PC-9 (cell line): ENCODE measurements around the gene ZCCHC7. TPM values are rescaled to one million over a fixed set of nuclear protein-coding genes. Genes with fewer than 3 reads are reported as not detected.

ENCODE experiments used
- BruUV-seq: library from RNA; stranded (reverse); fragments of 400-500 nt; replicated peaks from 2 replicates; lab custom pipeline; 2021; lab: Mats Ljungman, UMichigan
- CTCF ChIA-PET: fragments of 300-600 bp; sonication (Branson Sonifier 250); formaldehyde crosslinking; loops from one replicate; lab custom pipeline; 2022; ENCODE audit warnings: antibody characterized with exemption; lab: Charles Lee
- POLR2A ChIA-PET: fragments of 300-600 bp; sonication (Branson Sonifier 250); formaldehyde crosslinking; loops from one replicate; lab custom pipeline; 2022; ENCODE audit warnings: antibody characterized with exemption; ENCODE audit not compliant: unreplicated experiment; lab: Charles Lee
- DNase-seq, 2 experiments: peaks; one replicate each; pipeline versions ENCODE4 v3.0.0 to v3.0.0-alpha.2; 2015 to 2022; ENCODE audit warnings: mixed read lengths in 1 of 2
- H2AFZ ChIP-seq: fragments of 200-600 bp; sonication (generic); 2 replicates; pipeline ENCODE4 v1.8.1; 2017; ENCODE audit warnings: antibody characterized with exemption
- H3F3A ChIP-seq: fragments of 200-600 bp; sonication (generic); 2 replicates; pipeline ENCODE4 v1.8.1; 2017; ENCODE audit warnings: antibody characterized with exemption, mild to moderate bottlenecking, low read depth; ENCODE audit not compliant: insufficient read depth
- H3K27ac ChIP-seq: fragments of 200-600 bp; sonication (generic); 2 replicates; pipeline ENCODE4 v1.6.1; 2016; ENCODE audit warnings: mixed run types
- H3K27me3 ChIP-seq: fragments of 200-600 bp; sonication (generic); 2 replicates; pipeline ENCODE4 v1.6.1; 2016; ENCODE audit warnings: low read depth, mixed run types; ENCODE audit not compliant: insufficient read depth
- H3K36me3 ChIP-seq: fragments of 200-600 bp; sonication (generic); 2 replicates; pipeline ENCODE4 v1.6.1; 2016; ENCODE audit warnings: low read depth, mixed run types
- H3K4me1 ChIP-seq: fragments of 200-600 bp; sonication (generic); replicated peaks from 2 replicates; pipeline ENCODE4 v1.6.1; 2016; ENCODE audit warnings: mixed run types; ENCODE audit not compliant: insufficient read depth
- H3K4me2 ChIP-seq: fragments of 200-600 bp; sonication (generic); 2 replicates; pipeline ENCODE4 v1.6.1; 2017; ENCODE audit warnings: mixed run types
- H3K4me3 ChIP-seq: fragments of 200-600 bp; sonication (generic); 2 replicates; pipeline ENCODE4 v1.6.1; 2016; ENCODE audit warnings: mixed run types
- H3K79me2 ChIP-seq: fragments of 200-600 bp; sonication (generic); 2 replicates; pipeline ENCODE4 v1.6.1; 2017; ENCODE audit warnings: low read depth, mixed run types
- H3K9me2 ChIP-seq: fragments of 200-600 bp; sonication (generic); 2 replicates; pipeline ENCODE4 v1.8.1; 2017; ENCODE audit warnings: mild to moderate bottlenecking; ENCODE audit not compliant: insufficient read depth
- H3K9me3 ChIP-seq: fragments of 200-600 bp; sonication (generic); 2 replicates; pipeline ENCODE4 v1.8.1; 2016; ENCODE audit warnings: low read depth; ENCODE audit not compliant: insufficient read depth
- H4K20me1 ChIP-seq: fragments of 200-600 bp; sonication (generic); 2 replicates; pipeline ENCODE4 v1.8.1; 2017; ENCODE audit not compliant: insufficient read depth
- CTCF ChIP-seq: fragments of 200-600 bp; sonication (generic); conservative IDR thresholded peaks from 2 replicates; pipeline ENCODE4 v1.6.1; 2017; ENCODE audit warnings: mixed run types, antibody characterized with exemption, mild to moderate bottlenecking, moderate library complexity
- EZH2 ChIP-seq: fragments of 200-600 bp; sonication (generic); IDR thresholded peaks from 2 replicates; pipeline ENCODE4 v1.8.0; 2017; ENCODE audit warnings: antibody characterized with exemption, low read depth
- intact Hi-C: fragments of 100-400 bp; cut with micrococcal nuclease; formaldehyde crosslinking; loops from one replicate; pipeline ENCODE4 v1.10.0; 2022; ENCODE audit not compliant: unreplicated experiment
- total RNA-seq: library from RNA; stranded (reverse); gene quantifications from 2 replicates; pipeline ENCODE4 v1.2.3, GENCODE V29; 2021

Gene ZCCHC7
- total RNA-seq, 1 experiment from 2014 or later, result 15.9 TPM

DNA sequence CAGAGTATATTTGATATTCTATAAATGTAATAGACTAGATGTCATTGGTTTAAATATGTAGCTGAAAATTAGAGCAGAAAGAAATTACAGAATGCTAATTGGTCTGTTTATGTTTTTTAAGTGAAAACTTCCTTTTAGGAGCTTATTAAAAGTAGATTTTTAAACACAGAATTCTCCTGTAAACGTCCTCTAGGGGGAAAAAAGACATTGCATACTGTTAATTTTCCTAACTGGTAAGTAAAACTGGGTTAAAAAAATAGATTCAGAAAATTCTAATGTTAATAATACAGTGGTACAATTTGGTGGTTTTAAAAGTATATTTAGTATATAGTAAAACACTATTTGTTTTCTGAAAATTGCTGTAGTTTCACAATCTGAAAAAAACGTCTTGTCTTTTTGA lies 59.8 kb downstream of the ZCCHC7 start:
- H3K4me3 ChIP-seq, result no peak overlapping the region
- no peak overlapping the region for H2AFZ ChIP-seq
- no peak for DNase-seq
- no peaks in the 10 kb centered on the region for H3K4me1 ChIP-seq
- H3K36me3 ChIP-seq, result no peaks in the 10 kb centered on the region
- no peaks in the 10 kb centered on the region for H4K20me1 ChIP-seq
- TF ChIP-seq EZH2, result no peak
- no peak for TF ChIP-seq CTCF
- POLR2A ChIA-PET, result no interaction called here
- no peaks in the 10 kb centered on the region for H3K9me2 ChIP-seq
- H3K79me2 ChIP-seq, result no peaks in the 10 kb centered on the region
- no TSS peak for BruUV-seq
- intact Hi-C loops, result no loop called here
- CTCF ChIA-PET, result no interaction called here
- H3K9me3 ChIP-seq, result no peaks in the 10 kb centered on the region
- no peak overlapping the region for H3K27ac ChIP-seq
- no peaks in the 10 kb centered on the region for H3K27me3 ChIP-seq
- no peak overlapping the region for H3K4me2 ChIP-seq
- no peaks in the 10 kb centered on the region for H3F3A ChIP-seq

- Histone ChIP-seq H3K4me3 (no peak overlapping the region), H3K36me3 (no peaks in the 10 kb centered on the region), H3K9me2 (no peaks in the 10 kb centered on the region), H3K9me3 (no peaks in the 10 kb centered on the region), H3K27ac (no peak overlapping the region), H3F3A (no peaks in the 10 kb centered on the region), H2AFZ (no peak overlapping the region), H3K27me3 (no peaks in the 10 kb centered on the region), H4K20me1 (no peaks in the 10 kb centered on the region), H3K4me2 (no peak overlapping the region), H3K4me1 (no peaks in the 10 kb centered on the region), H3K79me2 (no peaks in the 10 kb centered on the region)
- ChIA-PET POLR2A (no interaction called here), CTCF (no interaction called here)
- no peak for TF ChIP-seq CTCF
- no peak for TF ChIP-seq EZH2
- no TSS peak for BruUV-seq
- intact Hi-C loops, result no loop called here
- DNase-seq, result no peak
Observed at GRCh38 chr9:37182718-37183117, 62.3 kb downstream of the ZCCHC7 start.

DNA sequence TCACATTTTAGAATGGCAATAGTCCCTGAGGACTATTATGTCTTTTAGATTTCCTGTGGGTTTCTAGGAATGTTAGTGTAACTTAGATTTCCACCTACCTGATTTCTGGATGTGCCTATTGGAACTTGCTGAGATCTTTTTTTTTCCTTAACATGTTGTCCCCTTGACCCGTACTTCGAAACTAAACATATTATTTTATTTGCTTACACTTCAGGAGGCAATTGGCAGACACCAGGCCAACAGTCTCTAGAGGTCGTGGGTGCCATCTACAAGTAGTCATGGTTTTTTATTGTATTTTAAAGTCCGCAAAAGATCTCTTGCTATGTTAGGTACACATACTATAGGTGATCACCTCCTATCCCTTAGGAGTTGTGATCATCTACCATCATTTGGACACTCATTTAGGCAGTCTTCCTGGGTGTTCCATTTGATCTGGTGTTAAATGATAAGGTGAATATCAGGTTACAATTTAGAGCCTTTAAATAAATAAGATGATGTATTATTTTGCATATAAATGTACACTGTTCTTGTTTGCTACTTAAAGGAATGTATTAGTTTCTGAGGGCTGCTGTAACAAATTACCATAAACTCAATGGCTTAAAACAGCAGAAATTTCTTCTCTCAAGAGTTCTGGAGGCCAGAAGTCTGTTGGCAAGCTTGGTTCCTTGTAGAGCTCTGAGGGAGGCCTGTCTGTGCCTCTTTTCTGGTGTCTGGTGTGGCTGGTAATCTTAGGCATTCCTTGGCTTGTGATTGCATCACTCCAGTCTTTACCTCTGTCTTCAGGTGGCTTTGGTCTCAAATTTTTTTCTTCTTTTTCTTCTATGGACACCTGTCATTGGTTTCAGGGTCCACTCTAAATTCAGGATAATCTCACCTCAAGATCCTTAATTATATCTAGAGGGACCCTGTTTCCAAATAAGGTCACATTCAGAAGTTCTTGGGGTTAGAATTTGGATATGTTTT lies 64.8 kb downstream of the ZCCHC7 start:
- H3K4me1 ChIP-seq, result no peaks in the 10 kb centered on the region
- no peak overlapping the region for H3K4me3 ChIP-seq
- no peaks in the 10 kb centered on the region for H3K9me2 ChIP-seq
- TF ChIP-seq EZH2, result no peak
- TF ChIP-seq CTCF, result no peak
- H3F3A ChIP-seq, result no peaks in the 10 kb centered on the region
- H3K27me3 ChIP-seq, result no peaks in the 10 kb centered on the region
- POLR2A ChIA-PET, result no interaction called here
- no peaks in the 10 kb centered on the region for H3K79me2 ChIP-seq
- H3K4me2 ChIP-seq, result no peak overlapping the region
- H3K9me3 ChIP-seq, result no peaks in the 10 kb centered on the region
- no peak overlapping the region for H2AFZ ChIP-seq
- no peaks in the 10 kb centered on the region for H3K36me3 ChIP-seq
- intact Hi-C loops, result no loop called here
- no peak for DNase-seq
- CTCF ChIA-PET, result no interaction called here
- H4K20me1 ChIP-seq, result no peaks in the 10 kb centered on the region
- H3K27ac ChIP-seq, result no peak overlapping the region
- no TSS peak for BruUV-seq
